ENCODE data around the gene ATAD3C.
A peak's percentile ranks its signal among the peaks of the same experiment; 100 is the strongest.
"Not testable (repeated sequence)": the region's sequence is repeated elsewhere in the genome, so short reads cannot be mapped to it uniquely, and the experiment has no call there.

Gene ATAD3C

DNA sequence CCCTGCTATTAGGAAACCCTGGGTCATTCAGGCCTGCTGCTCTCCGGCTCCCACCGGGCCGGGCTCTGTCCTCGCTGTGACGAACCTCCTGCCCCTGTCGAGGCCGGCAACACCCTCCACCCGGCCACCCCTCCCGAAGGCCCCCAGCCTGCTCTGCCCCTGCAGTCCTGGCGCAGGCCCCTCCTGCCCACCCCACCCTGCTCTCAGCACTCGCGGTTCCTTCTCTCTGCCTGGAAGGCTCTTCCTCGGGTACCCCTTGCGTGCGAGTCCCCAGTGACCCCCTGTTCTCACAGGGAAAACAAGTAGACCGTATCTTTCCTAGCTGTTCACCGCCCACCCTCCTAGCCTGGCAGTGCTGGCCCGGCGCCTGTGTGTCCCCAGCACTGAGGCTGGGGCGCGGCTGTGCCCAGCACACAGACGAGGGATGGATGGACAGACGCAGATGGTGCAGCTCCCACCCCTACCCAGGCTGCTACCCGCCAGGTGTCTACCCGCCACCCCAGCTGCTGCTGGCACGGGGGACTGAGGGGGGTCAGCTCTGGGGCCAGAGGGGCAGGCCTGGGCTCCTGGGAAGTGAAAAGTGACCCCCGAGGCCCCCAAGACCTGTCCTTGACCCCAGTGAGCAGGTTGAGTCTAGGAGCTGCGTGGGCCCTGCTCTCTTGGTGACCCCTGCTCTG is 17.1 kb upstream of the ATAD3C start:
- DNase-seq, result no peak

DNA sequence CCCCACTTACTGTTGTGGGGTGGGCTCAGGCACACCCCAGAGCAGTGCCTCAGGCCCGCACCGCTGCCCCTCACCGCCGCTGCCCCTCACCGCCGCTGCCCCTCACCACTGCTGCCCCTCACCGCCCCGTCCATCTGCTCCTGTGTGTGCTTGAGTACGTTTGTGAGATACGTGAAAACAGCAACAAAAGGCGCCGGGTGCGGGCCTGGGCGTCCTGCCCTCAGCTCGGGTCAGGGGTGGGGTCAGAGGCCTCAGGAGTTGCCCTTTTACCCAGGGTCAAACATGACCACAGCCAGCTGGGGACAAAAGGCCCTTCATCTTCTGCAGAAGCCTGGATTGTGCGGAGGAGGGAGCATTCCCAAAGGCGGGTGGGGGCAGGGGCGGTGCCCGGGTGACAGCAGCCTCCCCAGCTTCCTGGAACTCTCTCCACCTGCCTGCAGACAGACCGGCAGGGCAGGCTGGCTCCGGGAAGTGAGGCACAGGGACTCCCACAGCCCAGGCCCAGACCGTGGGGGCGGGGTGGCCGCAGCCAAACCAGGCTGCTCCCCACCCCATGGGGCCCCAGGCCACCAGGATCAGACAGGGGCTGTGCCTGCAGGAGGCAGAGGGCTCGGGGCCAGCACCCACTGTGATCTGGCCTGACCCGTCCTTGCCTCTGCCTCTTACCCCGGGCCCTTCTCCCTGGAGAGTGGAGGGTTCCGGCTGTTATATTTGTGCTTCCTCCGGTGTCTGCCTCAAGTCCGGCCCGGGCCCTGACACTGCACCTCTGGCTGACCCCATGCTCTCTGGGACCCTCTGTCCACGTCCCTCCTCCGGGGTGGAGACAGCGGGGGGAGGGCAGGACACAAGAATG is 16.3 kb upstream of the ATAD3C start:
- no peak for DNase-seq

DNA sequence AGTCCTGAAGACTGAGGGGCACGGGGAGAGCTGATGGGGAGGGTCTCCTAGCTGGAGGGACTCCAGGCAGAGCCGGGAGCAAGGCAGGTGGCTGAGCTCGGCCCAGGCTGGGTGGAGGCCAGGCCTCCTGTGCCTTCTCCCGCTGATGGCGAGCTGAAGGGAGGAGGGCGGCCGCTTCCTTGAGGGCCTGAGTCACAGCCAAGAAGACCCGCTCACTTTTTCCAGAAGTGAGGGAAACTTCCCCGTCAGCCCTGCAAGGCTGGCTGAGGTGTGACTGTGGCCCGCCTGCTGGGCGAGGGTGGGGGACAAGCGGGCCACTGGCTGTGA is 15.7 kb upstream of the ATAD3C start:
- peak; percentile 45 for DNase-seq

DNA sequence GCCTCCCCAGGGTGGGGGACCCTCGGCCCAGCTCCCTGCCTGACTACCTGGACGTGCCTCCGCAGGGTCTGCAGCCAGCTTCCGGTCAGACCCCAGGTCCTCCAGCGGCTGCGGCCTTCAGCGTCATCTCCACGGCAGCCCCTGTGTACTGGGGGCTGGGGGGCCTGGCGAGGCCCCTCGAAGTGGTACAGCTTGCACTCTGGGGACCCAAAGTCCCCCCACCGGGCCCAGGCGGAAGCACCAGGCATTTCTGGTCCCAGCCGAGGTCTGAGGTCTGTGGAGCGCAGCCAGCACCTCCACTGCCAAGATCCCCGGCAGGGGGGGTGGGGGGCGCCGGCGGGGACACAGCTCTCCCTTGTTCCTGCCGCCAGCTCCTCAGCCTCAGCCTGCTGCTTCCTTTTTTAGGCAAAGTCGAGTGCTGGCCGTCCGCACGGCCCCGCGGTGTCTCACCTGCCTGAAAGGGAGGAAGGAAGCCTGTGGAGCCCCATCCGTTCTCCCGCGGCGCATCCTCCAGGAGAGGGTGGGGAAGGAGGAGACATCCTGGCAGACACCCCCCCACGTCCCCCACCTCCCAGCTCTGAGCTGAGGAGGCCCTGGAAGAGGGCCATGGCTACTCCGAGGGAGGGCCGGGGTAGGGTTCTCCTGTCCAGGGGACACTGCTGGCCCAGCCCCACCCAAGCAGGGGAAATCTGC is 15.2 kb upstream of the ATAD3C start:
- DNase-seq, result no peak

DNA sequence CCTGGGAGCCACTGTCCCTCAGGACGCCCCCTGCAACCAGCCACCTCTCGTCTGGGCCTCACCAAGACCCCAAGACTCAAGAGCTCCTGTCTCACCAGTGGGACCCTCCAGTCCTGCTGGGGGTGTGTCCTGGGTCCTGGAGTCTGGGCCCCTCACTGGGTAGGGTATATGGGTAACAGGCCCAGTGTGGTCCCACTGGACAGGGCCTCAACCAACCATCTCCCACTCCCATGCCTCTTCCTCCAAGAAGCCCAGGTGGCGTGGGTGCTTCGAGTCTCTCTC is 14.7 kb upstream of the ATAD3C start:
- no peak for DNase-seq

DNA sequence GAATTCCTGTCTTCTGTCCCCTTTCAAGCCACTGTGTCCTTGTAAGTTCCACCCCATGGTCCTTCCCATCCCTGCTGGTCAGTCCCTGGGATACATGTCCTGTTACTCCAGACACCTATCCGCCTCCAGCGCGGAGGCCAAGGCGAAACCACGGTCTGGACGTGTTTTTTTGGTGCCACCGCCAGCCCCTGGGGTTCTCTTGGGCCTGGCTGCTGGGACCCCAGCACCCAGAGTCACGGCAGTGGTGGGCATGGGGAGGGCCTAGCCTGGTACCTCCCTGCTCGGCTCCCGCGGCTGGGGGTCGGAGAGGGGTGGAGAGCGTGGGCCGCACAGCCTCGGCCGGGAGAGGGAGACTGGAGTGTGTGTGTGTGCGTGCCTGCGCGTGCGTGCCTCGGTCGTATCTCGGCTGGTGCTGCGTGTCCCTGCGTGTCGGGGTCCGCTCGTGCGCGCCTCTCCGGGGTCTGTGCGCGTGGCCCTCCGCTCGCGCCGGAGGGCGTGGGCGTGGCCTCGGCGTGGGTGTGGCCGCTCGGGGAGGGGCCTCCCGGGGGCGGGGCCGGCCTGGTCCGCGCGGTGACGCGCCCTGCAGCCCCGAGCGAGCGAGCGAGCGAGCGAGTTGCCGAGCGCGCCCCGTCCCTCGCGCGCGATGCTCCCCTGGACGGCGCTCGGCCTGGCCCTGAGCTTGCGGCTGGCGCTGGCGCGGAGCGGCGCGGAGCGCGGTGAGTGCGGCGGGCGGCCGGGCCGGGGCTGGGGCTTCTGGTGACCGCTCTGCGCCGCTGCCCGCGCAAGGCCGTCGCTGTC is 14.2 kb upstream of the ATAD3C start, which contains the start of gene VWA1:
Gene VWA1 (plus strand): TSS at position 585 of the 798 bp plus-strand sequence. CDS start 59 bp downstream, at position 644.
- DNase-seq, result peak; percentile 82

DNA sequence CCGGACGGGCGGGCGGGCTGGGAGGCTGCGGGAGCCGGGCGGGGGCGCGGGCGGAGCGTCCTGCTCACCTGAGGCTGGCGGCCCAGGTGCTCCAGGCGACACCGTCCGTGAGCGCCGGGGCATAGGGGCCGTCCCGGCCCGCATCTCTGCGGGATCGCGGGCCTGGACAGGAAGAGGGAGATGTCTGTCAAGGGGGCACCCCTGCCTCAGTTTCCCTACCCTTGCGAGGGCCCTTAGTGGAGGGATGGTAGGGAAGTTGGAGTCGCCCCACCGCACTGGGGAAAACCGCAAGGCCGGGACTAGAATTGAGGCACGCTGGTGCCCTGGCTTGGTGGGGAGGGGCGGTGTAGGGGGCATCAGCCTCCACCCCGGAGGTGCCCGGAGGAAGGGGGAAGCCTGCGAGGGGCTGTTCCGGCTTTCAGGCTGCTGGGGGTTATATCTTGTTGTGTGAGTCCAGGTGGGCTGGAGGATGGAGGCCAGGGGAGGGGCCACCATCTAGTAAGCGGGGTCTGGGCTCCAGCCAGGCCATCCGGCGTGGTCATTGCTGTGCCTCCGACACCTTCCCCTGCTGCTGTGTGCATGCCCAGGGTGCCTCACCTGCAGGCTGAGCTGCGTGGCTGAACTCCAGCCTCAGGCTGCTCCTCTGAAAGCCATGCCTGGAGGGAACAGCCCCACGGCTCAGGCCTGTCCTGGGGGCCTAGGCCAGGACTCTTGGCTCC is 13.4 kb upstream of the ATAD3C start:
- no peak for DNase-seq

DNA sequence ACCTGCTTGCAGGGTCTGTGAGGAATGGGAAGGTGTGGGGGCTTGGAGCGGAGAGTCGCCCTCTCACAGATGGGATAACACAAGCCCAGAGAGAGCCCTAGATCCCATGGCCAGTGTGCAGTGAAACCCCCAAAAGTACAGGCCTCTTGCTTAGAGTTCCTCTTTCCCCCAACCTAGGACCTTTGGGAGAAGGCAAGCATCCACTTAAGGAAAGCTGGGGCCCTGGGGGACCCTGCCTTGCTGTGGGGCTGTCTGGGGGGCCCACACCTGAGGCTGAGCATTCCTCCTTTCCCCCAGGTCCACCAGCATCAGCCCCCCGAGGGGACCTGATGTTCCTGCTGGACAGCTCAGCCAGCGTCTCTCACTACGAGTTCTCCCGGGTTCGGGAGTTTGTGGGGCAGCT is 12.9 kb upstream of the ATAD3C start:
- no peak for DNase-seq

DNA sequence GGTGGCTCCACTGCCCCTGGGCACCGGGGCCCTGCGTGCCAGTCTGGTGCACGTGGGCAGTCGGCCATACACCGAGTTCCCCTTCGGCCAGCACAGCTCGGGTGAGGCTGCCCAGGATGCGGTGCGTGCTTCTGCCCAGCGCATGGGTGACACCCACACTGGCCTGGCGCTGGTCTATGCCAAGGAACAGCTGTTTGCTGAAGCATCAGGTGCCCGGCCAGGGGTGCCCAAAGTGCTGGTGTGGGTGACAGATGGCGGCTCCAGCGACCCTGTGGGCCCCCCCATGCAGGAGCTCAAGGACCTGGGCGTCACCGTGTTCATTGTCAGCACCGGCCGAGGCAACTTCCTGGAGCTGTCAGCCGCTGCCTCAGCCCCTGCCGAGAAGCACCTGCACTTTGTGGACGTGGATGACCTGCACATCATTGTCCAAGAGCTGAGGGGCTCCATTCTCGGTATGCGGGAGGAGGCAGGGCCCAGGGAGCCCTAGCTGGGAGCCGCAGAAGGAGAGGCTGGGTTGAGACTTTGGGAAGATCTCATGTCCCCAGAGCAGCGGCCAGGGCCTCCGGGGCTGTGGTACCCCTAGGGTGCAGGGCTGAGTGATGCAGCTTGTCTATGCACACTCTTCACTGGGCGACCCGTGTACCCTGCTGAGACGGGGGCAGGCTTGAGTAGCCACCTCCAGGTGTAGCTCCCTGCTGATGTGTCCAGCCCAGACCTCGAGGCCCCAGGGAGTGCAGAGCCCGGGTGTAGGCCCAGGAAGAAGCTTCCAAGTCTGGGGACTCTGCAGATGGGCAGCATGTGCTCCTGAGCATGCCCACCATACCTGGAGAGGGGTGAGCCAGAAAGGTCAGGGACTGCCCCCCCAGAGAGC is 12.2 kb upstream of the ATAD3C start:
- no peak for DNase-seq

DNA sequence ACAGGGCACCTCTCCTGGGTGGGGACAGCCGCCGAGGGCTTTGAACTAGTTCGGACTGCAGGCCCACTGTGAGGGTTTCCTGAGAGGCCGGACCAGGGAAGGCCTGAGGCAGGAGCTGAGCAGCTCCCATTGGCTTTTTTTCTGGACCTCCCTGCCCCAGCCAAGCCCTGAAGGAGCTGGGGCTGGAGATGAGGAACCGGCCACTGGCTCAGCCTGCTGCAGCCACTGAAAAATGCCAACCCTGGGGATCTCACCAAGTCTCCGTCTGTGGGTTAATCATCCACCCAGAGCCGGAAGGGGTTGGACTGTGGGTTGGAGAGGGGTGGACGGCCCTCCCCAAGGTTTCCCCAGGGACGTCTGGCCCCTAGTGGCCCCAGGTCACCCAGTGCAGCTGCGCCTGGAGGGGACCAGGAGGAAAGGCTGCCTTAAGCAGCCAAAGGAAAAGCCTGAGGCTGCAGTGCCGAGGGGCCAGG is 11.5 kb upstream of the ATAD3C start:
- DNase-seq, result no peak

DNA sequence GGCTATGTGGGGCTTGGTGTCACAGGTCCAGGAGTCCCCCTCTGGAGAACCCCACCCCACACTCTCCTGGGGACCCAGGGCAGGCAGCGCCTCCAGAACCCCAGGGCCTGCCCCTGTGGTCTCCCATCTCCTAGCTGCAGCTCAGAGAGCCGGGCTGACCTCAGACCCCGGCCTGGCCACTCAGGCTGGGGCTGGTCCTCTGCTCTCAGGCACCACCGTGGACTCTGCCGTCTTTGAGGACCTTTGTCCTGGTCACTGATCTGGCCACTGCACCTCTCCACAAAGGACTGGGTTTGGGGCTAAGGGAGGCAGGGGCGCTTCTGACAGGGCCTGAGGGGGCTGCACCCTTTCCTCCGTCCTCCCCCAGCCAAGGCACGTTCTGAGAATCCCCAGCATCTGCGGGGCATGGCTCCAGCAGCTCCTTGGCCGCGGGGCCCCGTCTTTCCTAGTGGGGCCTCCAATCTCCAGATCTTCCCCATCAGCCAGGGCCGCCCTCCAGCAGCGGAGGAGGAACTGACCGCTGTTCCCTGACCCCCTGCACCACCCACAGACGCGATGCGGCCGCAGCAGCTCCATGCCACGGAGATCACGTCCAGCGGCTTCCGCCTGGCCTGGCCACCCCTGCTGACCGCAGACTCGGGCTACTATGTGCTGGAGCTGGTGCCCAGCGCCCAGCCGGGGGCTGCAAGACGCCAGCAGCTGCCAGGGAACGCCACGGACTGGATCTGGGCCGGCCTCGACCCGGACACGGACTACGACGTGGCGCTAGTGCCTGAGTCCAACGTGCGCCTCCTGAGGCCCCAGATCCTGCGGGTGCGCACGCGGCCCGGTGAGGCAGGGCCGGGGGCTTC is 10.7 kb upstream of the ATAD3C start:
- no peak for DNase-seq

DNA sequence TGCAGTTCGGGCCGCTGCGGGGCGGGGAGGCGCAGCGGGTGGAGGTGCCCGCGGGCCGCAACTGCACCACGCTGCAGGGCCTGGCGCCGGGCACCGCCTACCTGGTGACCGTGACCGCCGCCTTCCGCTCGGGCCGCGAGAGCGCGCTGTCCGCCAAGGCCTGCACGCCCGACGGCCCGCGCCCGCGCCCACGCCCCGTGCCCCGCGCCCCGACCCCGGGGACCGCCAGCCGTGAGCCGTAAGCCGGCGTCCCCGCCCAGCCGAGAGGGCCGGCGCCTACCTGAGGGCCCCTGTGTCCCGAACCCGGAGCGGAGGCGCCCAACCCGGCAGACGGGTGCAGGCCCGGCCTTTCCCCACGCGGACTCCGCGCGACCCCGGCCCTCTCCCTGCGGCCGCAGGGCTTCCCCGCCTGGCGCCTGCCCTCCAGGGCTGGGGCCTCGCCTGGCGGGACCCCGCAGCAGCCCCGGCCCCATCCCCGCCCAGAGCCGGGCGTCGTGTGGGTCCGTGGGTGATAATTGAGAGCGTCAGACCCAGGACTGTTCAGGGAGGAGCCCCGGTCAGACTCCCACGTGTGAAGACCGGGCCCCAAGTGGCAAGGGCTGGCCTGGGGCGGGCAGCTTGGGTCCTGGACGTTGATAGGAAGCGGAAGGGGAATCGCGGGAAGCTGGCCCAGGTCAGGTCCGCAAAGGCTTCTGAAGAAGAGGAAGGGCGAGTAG is 9.8 kb upstream of the ATAD3C start:
- DNase-seq, result no peak

DNA sequence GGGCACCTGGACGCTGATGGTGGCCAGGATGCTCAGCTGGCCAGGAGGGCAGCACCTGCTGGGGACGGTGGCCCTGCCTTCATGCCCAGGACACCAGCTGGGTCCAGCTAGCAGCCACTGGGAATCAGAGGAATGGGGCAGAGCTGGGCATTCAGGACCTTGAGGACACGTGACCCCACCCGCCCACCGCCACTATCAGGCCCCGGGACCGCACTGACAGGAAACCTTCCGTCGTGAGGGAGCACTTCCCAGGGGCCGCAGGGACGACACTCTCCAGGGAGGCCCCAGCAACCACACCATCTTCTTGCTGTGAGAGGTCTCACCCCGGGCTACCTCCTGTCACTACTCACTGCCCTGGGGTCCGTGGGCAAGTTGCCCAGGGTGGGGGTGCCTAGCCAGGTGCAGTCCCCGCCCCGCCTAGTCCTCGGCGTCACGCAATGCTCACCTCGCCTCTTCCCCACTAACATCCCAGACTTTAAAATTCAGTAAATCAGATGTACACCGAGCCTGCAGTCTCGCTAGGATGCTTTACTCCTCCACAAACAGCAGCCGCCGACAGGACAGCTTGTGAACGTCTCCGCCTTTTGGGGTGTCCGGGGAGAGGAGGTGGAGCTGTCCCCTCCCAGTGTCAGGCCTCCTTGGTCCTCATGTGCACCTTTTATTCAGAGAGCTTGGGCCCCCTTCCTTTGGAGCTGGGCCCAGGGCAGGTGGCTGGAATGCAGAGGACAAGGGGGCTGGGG is 9.1 kb upstream of the ATAD3C start:
- DNase-seq, result no peak

DNA sequence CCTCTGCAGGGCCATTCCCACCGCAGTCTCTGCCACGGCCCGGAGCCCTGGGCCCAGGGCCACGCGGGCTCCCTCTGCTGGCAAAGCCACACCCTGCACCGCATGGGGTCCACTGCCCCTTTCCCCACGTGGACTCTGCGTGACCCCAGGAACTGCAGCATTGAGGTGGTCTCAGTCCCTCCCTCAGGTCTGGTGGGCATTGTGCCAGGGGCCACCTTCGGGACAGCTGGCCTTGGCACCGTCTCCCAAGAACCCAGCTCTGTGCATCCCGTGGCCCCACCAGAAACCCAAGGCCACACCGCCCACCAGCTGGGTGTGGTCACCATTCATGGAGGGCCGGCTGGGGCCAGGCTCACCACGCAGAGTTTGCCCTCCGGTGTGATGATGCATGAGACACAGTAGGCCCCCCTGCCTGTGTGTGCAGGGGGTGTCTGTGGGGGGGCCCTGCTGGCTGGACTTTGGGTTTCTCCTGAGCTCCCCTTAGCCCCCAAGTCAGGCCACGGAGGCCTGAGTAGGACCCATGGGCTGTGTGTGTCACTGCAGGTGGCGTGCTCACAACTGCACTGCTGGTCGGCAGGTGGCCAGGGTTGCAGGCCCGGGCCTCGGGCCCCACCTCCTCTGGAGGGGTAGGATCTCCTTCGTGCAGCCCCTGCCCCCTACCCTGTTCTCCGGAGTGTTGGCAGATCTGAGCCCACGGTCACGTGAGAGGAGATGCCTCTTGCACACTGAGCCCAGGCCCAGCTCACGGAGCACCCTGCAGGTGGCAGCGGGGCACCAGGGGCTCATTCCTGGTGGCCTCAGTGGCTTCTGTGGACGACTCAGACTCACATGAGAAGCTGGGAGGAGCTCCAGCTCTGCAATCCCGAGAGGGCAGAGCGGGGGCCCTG is 8.2 kb upstream of the ATAD3C start:
- peak; percentile 68 for DNase-seq

DNA sequence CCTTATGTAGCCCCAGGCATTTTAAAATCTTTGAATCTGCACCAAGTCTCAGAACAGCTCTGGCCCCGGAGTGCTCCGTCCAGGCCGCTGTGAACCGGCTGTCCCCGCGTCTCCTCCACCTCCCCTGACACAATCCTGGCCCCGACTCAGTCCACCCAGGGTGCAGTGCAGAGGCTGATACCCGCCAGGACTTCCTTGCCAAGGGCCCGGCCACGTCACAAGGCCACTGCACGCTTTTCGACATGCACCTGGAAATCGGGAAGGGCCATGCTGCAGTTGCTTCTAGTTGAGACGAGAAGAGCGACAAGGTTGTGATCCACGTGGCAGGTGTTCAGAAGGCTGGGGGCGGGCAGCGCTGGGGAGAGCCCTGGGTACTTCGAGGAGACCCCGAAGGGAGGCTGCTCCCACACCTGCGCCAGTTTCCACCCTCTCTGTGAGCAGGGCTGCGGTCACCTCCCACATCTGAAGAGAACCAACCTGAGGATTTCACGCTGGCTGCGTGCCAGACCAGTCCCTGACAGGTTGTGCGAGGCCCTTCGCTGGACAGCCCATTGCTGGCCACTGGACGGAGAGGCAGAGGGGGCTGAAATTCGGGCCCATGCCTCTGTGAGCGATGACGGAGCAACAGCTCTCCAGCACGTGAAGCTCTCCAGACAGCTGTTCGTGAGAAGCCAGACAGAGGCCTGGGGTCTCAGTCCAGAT is 7.3 kb upstream of the ATAD3C start:
- DNase-seq, result no peak

DNA sequence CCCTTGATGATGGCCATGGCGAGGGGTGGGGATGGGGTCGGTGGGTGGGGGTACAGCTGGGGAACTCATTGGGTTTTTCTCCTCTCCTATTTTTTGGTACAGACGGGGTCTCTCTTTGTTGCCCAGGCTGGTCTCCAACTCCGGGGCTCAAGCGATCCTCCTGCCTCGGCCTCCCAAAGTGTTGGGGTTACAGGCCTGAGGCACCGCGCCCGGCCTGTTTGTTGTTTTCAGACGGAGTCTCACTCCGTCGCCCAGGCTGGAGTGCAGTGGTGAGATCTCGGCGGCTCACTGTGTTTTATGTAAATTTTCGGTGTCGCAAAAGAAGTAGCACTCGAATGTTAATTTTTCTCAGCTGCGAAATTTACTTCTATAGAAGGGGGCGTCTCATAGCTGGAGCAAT is 2.9 kb upstream of the ATAD3C start:
- not testable (repeated sequence) for DNase-seq

DNA sequence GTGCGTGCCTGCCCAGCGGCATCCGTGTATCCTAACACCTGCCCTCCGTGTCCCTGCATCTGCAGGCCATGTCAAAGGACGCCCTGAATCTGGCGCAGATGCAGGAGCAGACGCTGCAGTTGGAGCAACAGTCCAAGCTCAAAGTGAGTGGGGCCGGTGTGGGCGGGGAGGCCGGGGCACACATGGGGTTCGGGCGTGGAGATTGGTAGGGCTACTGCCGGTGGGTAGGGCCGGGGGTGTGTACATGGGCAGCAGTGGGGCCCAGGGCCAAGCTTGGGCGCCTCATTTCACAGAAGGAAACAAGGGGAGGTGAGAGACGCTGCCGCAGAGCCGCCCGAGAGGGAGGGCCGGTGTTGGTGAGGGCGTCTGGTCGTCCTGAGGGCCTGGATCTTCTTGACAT is 1.1 kb downstream of the ATAD3C start:
- not testable (repeated sequence) for DNase-seq
